DND-41 (cell line): ENCODE results near the gene DAZAP1.

ENCODE experiments used
- ATAC-seq: fragments of 200-7000 bp; cut with Tn5 transposase; 3 replicates; pipeline ENCODE4 v1.9.1; 2021; ENCODE audit warnings: low read depth; ENCODE audit not compliant: insufficient read depth
- DNase-seq: peaks from one replicate; pipeline ENCODE4 v3.0.0-alpha.2; 2020
- H2AFZ ChIP-seq: 2 replicates; pipeline ENCODE4 v1.6.0; 2012; ENCODE audit warnings: low read depth, low read length
- H3K27ac ChIP-seq: 2 replicates; pipeline ENCODE4 v1.5.1; 2012; ENCODE audit warnings: low read length, inconsistent platforms
- H3K27me3 ChIP-seq: fragments of 200-600 bp; sonication (generic); 2 replicates; pipeline ENCODE4 v1.6.0; 2012; ENCODE audit warnings: low read length, mild to moderate bottlenecking, inconsistent platforms; ENCODE audit not compliant: insufficient read depth, poor library complexity
- H3K36me3 ChIP-seq: 2 replicates; pipeline ENCODE4 v1.5.1; 2012; ENCODE audit warnings: low read length, inconsistent platforms; ENCODE audit not compliant: insufficient read depth
- H3K4me1 ChIP-seq: 2 replicates; pipeline ENCODE4 v1.5.1; 2012; ENCODE audit warnings: mild to moderate bottlenecking, low read length; ENCODE audit not compliant: insufficient read depth
- H3K4me2 ChIP-seq: 2 replicates; pipeline ENCODE4 v1.6.0; 2012; ENCODE audit warnings: mild to moderate bottlenecking, moderate library complexity, low read length, inconsistent platforms; ENCODE audit not compliant: insufficient read depth
- H3K4me3 ChIP-seq, 2 experiments: fragments of 200-600 bp in 1 of 2; shearing (Covaris generic) in 1 of 2; 2 replicates each; pipeline ENCODE4 v1.5.1; 2012 to 2016; ENCODE audit warnings: inconsistent platforms in 2 of 2, low read length in 2 of 2, mild to moderate bottlenecking in 2 of 2, low read depth in 1 of 2, moderate library complexity in 1 of 2
- H3K79me2 ChIP-seq: 2 replicates; pipeline ENCODE4 v1.6.0; 2012; ENCODE audit warnings: low read length, inconsistent platforms; ENCODE audit not compliant: insufficient read depth
- H3K9ac ChIP-seq: 2 replicates; pipeline ENCODE4 v1.6.0; 2012; ENCODE audit warnings: low read depth, mild to moderate bottlenecking, inconsistent platforms, low read length, moderate library complexity
- H3K9me3 ChIP-seq: 2 replicates; pipeline ENCODE4 v1.5.1; 2012; ENCODE audit warnings: low read length, moderate library complexity, mild to moderate bottlenecking, inconsistent platforms; ENCODE audit not compliant: insufficient read depth, severe bottlenecking
- H4K20me1 ChIP-seq: 2 replicates; pipeline ENCODE4 v1.6.0; 2012; ENCODE audit warnings: low read length; ENCODE audit not compliant: insufficient read depth
- EZH2 ChIP-seq: IDR thresholded peaks from 3 replicates; pipeline ENCODE4 v1.6.1; 2012; ENCODE audit warnings: borderline replicate concordance, low read depth, mild to moderate bottlenecking, moderate library complexity, low read length, inconsistent platforms; ENCODE audit not compliant: severe bottlenecking
- TF ChIP-seq, protein P1 (sequence below): IDR thresholded peaks from 2 replicates; pipeline ENCODE4 v1.5.1; 2012; ENCODE audit warnings: borderline replicate concordance, low read length, moderate library complexity, mild to moderate bottlenecking; ENCODE audit not compliant: poor library complexity, severe bottlenecking; ENCODE audit errors: extremely low read depth

The DAZAP1 gene

DNA sequence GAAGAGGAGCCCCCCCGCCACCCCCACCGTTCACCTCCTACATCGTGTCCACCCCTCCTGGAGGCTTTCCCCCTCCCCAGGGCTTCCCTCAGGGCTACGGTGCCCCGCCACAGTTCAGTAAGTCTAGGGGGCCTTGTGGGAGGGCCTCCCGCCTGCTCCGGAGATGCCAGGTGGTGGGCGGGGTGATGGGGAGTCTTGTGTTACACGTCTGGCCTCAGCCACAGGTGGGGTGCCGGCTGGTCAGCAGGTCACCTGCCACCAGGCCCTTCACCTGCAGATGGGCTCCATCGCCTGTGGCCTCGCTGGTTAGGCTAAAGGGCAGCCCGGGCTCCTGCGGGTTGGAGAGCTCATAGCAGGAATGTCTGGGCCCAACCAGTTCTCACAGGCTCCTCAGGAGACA lies 22.9 kb downstream of the DAZAP1 start:
- ATAC-seq: no peak
- H3K36me3 ChIP-seq: peaks cover 93% of the 10 kb centered on the region

DNA sequence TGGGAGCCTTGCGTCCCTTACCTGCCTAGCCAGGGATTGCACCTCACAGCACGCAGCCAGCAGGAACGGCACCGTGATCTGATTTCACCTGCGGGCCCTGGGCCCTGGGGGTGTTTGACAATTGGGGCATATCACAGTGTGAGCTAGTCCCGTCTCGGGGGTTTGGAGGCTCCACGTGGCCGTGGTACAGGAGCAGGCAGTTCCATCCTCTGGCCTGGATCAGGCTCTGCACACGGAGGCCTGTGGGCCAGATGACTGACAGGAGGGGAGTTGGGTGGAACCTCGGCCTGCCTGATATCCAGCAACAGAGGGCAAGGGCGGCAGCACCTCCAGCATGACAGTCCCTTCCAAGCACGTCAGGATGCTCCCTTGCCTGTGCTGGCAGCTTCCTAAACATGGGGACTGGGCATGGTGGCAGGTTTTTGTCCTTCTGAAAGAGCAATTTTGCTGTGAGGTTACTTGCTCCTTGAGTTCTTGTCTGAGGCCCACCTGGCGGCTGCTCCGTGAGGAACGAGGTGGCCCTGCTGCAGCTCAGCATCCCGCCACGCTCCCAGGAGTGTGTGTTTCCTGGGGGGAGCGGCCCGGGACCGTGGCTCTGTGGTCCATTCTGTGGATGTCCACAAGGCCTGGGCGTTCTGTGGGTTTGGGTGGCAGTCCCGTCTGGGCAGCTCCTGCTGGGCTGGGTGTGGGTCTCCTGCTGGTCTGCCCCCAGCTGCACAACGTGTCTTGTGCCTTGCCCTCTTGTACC lies 24.5 kb downstream of the DAZAP1 start:
- H3K36me3 ChIP-seq: peaks cover 80% of the 10 kb centered on the region
- no peaks in the 10 kb centered on the region for H3K4me1 ChIP-seq
- peaks cover 69% of the 10 kb centered on the region for H4K20me1 ChIP-seq
- no peak overlapping the region for H2AFZ ChIP-seq
- H3K9ac ChIP-seq: no peak overlapping the region
- ATAC-seq (no peak), DNase-seq (no peak)
- no peak overlapping the region for H3K4me2 ChIP-seq
- peaks cover 30% of the 10 kb centered on the region for H3K79me2 ChIP-seq
- H3K9me3 ChIP-seq: no peaks in the 10 kb centered on the region
- no peak for TF ChIP-seq EZH2
- TF ChIP-seq, protein P1, sequence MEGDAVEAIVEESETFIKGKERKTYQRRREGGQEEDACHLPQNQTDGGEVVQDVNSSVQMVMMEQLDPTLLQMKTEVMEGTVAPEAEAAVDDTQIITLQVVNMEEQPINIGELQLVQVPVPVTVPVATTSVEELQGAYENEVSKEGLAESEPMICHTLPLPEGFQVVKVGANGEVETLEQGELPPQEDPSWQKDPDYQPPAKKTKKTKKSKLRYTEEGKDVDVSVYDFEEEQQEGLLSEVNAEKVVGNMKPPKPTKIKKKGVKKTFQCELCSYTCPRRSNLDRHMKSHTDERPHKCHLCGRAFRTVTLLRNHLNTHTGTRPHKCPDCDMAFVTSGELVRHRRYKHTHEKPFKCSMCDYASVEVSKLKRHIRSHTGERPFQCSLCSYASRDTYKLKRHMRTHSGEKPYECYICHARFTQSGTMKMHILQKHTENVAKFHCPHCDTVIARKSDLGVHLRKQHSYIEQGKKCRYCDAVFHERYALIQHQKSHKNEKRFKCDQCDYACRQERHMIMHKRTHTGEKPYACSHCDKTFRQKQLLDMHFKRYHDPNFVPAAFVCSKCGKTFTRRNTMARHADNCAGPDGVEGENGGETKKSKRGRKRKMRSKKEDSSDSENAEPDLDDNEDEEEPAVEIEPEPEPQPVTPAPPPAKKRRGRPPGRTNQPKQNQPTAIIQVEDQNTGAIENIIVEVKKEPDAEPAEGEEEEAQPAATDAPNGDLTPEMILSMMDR: no peak
- no peak overlapping the region for H3K27ac ChIP-seq
- no peak overlapping the region for H3K4me3 ChIP-seq
- H3K27me3 ChIP-seq: no peaks in the 10 kb centered on the region

More for the DNA sequence above, 22.9 kb downstream of the DAZAP1 start:
- Histone ChIP-seq H3K27ac (no peak overlapping the region), H3K27me3 (no peaks in the 10 kb centered on the region), H3K9ac (no peak overlapping the region), H3K4me3 (no peak overlapping the region), H3K4me2 (no peak overlapping the region), H3K79me2 (peaks cover 46% of the 10 kb centered on the region), H3K9me3 (no peaks in the 10 kb centered on the region), H2AFZ (no peak overlapping the region), H3K4me1 (no peaks in the 10 kb centered on the region), H4K20me1 (peaks cover 79% of the 10 kb centered on the region)
- DNase-seq: no peak
- TF ChIP-seq, protein P1: no peak
- no peak for TF ChIP-seq EZH2

DNA sequence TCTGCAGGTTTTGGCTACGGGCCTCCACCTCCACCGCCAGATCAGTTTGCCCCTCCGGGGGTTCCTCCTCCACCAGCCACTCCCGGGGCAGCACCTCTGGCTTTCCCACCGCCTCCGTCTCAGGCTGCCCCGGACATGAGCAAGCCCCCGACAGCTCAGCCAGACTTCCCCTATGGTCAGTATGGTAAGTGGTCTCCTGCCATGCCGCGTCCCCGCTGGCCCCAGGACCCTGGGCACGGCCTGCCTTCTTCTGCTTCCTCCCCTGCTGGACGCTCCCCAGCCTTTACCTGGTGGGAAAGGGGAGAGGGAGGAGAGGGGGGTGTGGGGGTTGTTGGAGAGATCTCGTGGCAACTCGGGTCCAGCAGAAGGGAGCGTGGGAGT lies 25.1 kb downstream of the DAZAP1 start:
- Histone ChIP-seq H2AFZ (no peak overlapping the region), H3K36me3 (peaks cover 74% of the 10 kb centered on the region)
- no peak for ATAC-seq

More for the DNA sequence above, 25.1 kb downstream of the DAZAP1 start:
- H3K9ac ChIP-seq: no peak overlapping the region
- no peak overlapping the region for H3K4me2 ChIP-seq
- H3K4me3 ChIP-seq: no peak overlapping the region
- no peaks in the 10 kb centered on the region for H3K27me3 ChIP-seq
- no peaks in the 10 kb centered on the region for H3K4me1 ChIP-seq
- TF ChIP-seq, protein P1: no peak
- no peaks in the 10 kb centered on the region for H3K9me3 ChIP-seq
- H4K20me1 ChIP-seq: peaks cover 64% of the 10 kb centered on the region
- no peak for DNase-seq
- no peak overlapping the region for H3K27ac ChIP-seq
- peaks cover 24% of the 10 kb centered on the region; the same call in 1 of the 2 replicates for H3K79me2 ChIP-seq
